K562 (cell line): ENCODE data around the gene ZBTB38. TPM values are rescaled to one million over a fixed set of nuclear protein-coding genes. Genes with fewer than 3 reads are reported as not detected.

Source experiments
- ATAC-seq: fragments of 200-7000 bp; cut with Tn5 transposase; 3 replicates; pipeline ENCODE4 v1.9.1; 2020; ENCODE audit warnings: moderate library complexity
- BruUV-seq: library from RNA; stranded (reverse); fragments of 400-500 nt; replicated peaks from 2 replicates; lab custom pipeline; 2021; lab: Mats Ljungman, UMichigan
- CTCF ChIA-PET: fragments of 300-600 bp; formaldehyde crosslinking; extraction: SDS; loops from one replicate; lab custom pipeline; 2021; ENCODE audit warnings: low intra/inter-chr PET ratio; lab: Yijun Ruan, JAX
- POLR2A ChIA-PET: fragments of 300-600, 350-650 bp; sonication (Branson Sonifier 250); formaldehyde crosslinking; extraction: SDS; loops from one replicate; lab custom pipeline; 2021; ENCODE audit warnings: antibody characterized with exemption, inconsistent platforms; lab: Yijun Ruan, JAX
- DNase-seq, 4 experiments: peaks; one replicate each; pipeline versions ENCODE4 v3.0.0 to v3.0.0-alpha.2; 2011 to 2018; ENCODE audit warnings: low spot score in 3 of 4, mixed read lengths in 3 of 4; ENCODE audit errors: extremely low read depth in 1 of 4
- FAIRE-seq: peaks from 2 replicates; lab custom pipeline; 2011; peaks lifted over from hg19 to GRCh38; lab: Jason Lieb, UNC
- H2AFZ ChIP-seq: 2 replicates; pipeline ENCODE4 v1.6.0; 2011; ENCODE audit warnings: low read depth, low read length, control low read depth, inconsistent platforms
- H3K27ac ChIP-seq: fragments of 200-600 bp; 3 replicates; pipeline ENCODE4 v1.8.0; 2011; ENCODE audit warnings: low read depth, mild to moderate bottlenecking, control low read depth, inconsistent platforms, low read length, moderate library complexity, mixed read lengths; ENCODE audit errors: extremely low read depth
- H3K27me3 ChIP-seq, 2 experiments: fragments of 300-600 bp in 1 of 2; 2 replicates in 1 of 2; 3 replicates in 1 of 2; pipeline versions ENCODE4 v1.6.0 to v1.8.0; 2011; ENCODE audit warnings: inconsistent platforms in 2 of 2, low read length in 2 of 2, mild to moderate bottlenecking in 1 of 2, mixed read lengths in 1 of 2, moderate library complexity in 1 of 2; ENCODE audit not compliant: control insufficient read depth in 2 of 2, insufficient read depth in 2 of 2
- H3K36me3 ChIP-seq: fragments of 300-600 bp; 3 replicates; pipeline ENCODE4 v1.8.0; 2011; ENCODE audit warnings: mild to moderate bottlenecking, low read length, inconsistent platforms; ENCODE audit not compliant: control insufficient read depth, insufficient read depth
- H3K4me1 ChIP-seq, 2 experiments: fragments of 200-600 bp in 1 of 2; replicated peaks in 1 of 2; 2 replicates in 1 of 2; 3 replicates in 1 of 2; pipeline versions ENCODE4 v1.5.1 to v1.8.0; 2011; ENCODE audit warnings: inconsistent platforms in 2 of 2, low read length in 2 of 2, mild to moderate bottlenecking in 1 of 2, mixed read lengths in 1 of 2, moderate library complexity in 1 of 2; ENCODE audit not compliant: control insufficient read depth in 2 of 2, insufficient read depth in 2 of 2
- H3K4me2 ChIP-seq: 2 replicates; pipeline ENCODE4 v1.6.1; 2011; ENCODE audit warnings: low read length, control low read depth, inconsistent platforms, mixed read lengths; ENCODE audit not compliant: insufficient read depth
- H3K4me3 ChIP-seq: fragments of 200-600 bp; sonication (generic), shearing (Covaris generic); 2 replicates; pipeline ENCODE4 v1.5.1; 2016; ENCODE audit warnings: control low read depth, inconsistent platforms
- H3K79me2 ChIP-seq: fragments of 200-600 bp; 3 replicates; pipeline ENCODE4 v1.8.0; 2011; ENCODE audit warnings: low read length, inconsistent platforms; ENCODE audit not compliant: control insufficient read depth, insufficient read depth
- H3K9ac ChIP-seq, 2 experiments: 2 replicates each; pipeline versions ENCODE4 v1.6.0 to v1.6.1; 2011; ENCODE audit warnings: low read depth in 2 of 2, low read length in 2 of 2, control low read depth in 1 of 2, inconsistent platforms in 1 of 2, mild to moderate bottlenecking in 1 of 2, mixed read lengths in 1 of 2; ENCODE audit not compliant: insufficient read depth in 1 of 2
- H3K9me1 ChIP-seq: one replicate; pipeline ENCODE4 v1.6.0; 2011; ENCODE audit warnings: inconsistent platforms, mild to moderate bottlenecking, low read length, moderate library complexity; ENCODE audit not compliant: control insufficient read depth, insufficient read depth
- H3K9me3 ChIP-seq: replicated peaks from 2 replicates; pipeline ENCODE4 v1.5.1; 2011; ENCODE audit warnings: low read depth, low read length, inconsistent platforms; ENCODE audit not compliant: control insufficient read depth, insufficient read depth
- H4K20me1 ChIP-seq: replicated peaks from 2 replicates; pipeline ENCODE4 v1.6.1; 2011; ENCODE audit warnings: low read length, inconsistent platforms, mixed read lengths; ENCODE audit not compliant: control insufficient read depth, insufficient read depth
- C11orf30 ChIP-seq: fragments of 450-650 bp; IDR thresholded peaks from 2 replicates; pipeline ENCODE4 v1.6.1; 2016; ENCODE audit warnings: low read depth, mild to moderate bottlenecking
- ELF4 ChIP-seq: fragments of 450-650 bp; formaldehyde crosslinking; IDR thresholded peaks from 2 replicates; pipeline ENCODE4 v1.4.0; 2022; ENCODE audit warnings: missing genetic modification characterization
- FOXA1 ChIP-seq: fragments of 450-650 bp; IDR thresholded peaks from 2 replicates; pipeline ENCODE4 v1.6.1; 2016; ENCODE audit warnings: mild to moderate bottlenecking, borderline replicate concordance
- MAFF ChIP-seq: IDR thresholded peaks from 2 replicates; pipeline ENCODE4 v1.6.1; 2012; ENCODE audit warnings: low read length, improper control_type of control experiment
- MYC ChIP-seq, 2 experiments: fragments of 250-450 bp in 1 of 2; sonication (Bioruptor Pico) in 1 of 2; IDR thresholded peaks; 2 replicates each; pipeline versions ENCODE4 v1.5.1 to v1.6.1; 2012 to 2021; ENCODE audit warnings: low read depth in 2 of 2, borderline replicate concordance in 1 of 2, improper control_type of control experiment in 1 of 2, low read length in 1 of 2, mild to moderate bottlenecking in 1 of 2, moderate library complexity in 1 of 2
- POLR2G ChIP-seq: fragments of 200-400 bp; formaldehyde crosslinking; IDR thresholded peaks from 2 replicates; pipeline ENCODE4 v1.6.1; 2017; ENCODE audit warnings: low read depth, mild to moderate bottlenecking, antibody characterized with exemption, low read length, moderate library complexity
- SNIP1 ChIP-seq: fragments of 450-650 bp; IDR thresholded peaks from 2 replicates; pipeline ENCODE4 v1.7.1; 2017; ENCODE audit warnings: low read depth, mild to moderate bottlenecking
- TEAD1 ChIP-seq, 2 experiments: fragments of 450-650 bp in 1 of 2; sonication (generic) in 1 of 2; formaldehyde crosslinking; IDR thresholded peaks; 2 replicates each; pipeline versions ENCODE4 v1.4.0 to v1.8.0; 2020 to 2022; ENCODE audit warnings: mild to moderate bottlenecking in 2 of 2, missing genetic modification reagents in 1 of 2
- ZNF316 ChIP-seq: fragments of 450-650 bp; IDR thresholded peaks from 2 replicates; pipeline ENCODE4 v1.6.1; 2016
- WGBS: fragments of 100-300 bp; shearing (Covaris generic); methylation state at CpG from one replicate; pipeline ENCODE4 v1.1.6; 2016; ENCODE audit warnings: low coverage, mixed read lengths; ENCODE audit not compliant: insufficient coverage; ENCODE audit errors: missing lambda C conversion rate; 5-methylcytosine and 5-hydroxymethylcytosine counted together
- in situ Hi-C: fragments of 300-500 bp; cut with MboI; formaldehyde crosslinking; loops from 4 replicates; pipeline ENCODE4 v1.15.0; 2018; ENCODE audit warnings: inconsistent platforms, mixed read lengths
- intact Hi-C: fragments of 100-400 bp; cut with micrococcal nuclease; formaldehyde crosslinking; loops from 2 replicates; pipeline ENCODE4 v1.14.2; 2022
- polyA plus RNA-seq, 8 experiments: library from polyadenylated mRNA; depleted of rRNA in 4 of 8; stranded (reverse) in 5 of 8; unstranded in 3 of 8; fragments of >200 nt; fragmentation: Nextera tagmentation in 2 of 8; fragmentation: Illumina TruSeq in 1 of 8; extraction: Ambion mirVana in 2 of 8; extraction: Trizol in 1 of 8; gene quantifications; 2 replicates each; pipeline versions ENCODE4 v1.2.1 to v1.2.3, GENCODE V29; 2011 to 2014; ENCODE audit warnings: inconsistent platforms in 1 of 8, missing spikeins in 1 of 8
- total RNA-seq, 7 experiments: library from RNA; depleted of rRNA in 6 of 7; stranded (reverse); fragments of >200 nt in 6 of 7; fragmentation: Illumina TruSeq in 2 of 7; extraction: Trizol in 2 of 7; gene quantifications; 2 replicates each; pipeline versions ENCODE4 v1.2.1 to v1.2.3, GENCODE V29; 2011 to 2021; ENCODE audit warnings: low replicate concordance in 1 of 7
- TF ChIP-seq, protein P1 (sequence below): fragments of 450-650 bp; IDR thresholded peaks from 2 replicates; pipeline ENCODE4 v1.6.1; 2016
- TF ChIP-seq, protein P2 (sequence below): fragments of 450-650 bp; IDR thresholded peaks from 2 replicates; pipeline ENCODE4 v1.6.1; 2016; ENCODE audit warnings: missing biosample characterization, missing genetic modification characterization

Gene ZBTB38
- total and polyA plus RNA-seq, 9 of the 15 experiments (the other 6 are each of a cell fraction or from before 2014, with no cell fraction given) = 12.1 to 39.4 (median 22.9) TPM

DNA sequence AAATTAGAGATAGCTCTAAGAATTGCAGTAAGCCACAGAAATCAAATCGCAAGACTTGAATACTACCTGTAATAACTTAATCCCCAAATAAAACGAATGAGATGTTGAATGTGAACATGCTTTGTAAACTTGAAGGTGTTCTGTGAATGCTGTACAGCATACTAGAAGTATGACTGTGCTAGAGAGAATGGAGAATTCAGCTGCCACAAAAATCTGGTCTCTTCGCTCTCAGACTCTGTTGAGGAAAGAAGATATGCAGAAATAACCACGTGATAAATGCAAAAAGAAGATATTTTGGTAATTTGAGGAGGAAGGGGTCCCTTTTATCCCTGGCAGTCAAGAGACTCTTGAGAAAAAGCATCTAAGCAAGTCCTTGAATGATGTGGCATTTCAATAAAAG, 37.3 kb downstream of the ZBTB38 start (continued):
- TF ChIP-seq, protein P1, sequence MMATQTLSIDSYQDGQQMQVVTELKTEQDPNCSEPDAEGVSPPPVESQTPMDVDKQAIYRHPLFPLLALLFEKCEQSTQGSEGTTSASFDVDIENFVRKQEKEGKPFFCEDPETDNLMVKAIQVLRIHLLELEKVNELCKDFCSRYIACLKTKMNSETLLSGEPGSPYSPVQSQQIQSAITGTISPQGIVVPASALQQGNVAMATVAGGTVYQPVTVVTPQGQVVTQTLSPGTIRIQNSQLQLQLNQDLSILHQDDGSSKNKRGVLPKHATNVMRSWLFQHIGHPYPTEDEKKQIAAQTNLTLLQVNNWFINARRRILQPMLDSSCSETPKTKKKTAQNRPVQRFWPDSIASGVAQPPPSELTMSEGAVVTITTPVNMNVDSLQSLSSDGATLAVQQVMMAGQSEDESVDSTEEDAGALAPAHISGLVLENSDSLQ = no peak
- TF ChIP-seq POLR2G (no peak), MYC (IDR thresholded peaks at IDR 0.05; ENCODE audit: low read depth, low read length) (no peak), MYC (CRISPR knock-in tag; IDR thresholded peaks at IDR 0.05; ENCODE audit: borderline replicate concordance, low read depth) (no peak), TEAD1 (CRISPR knock-in tag; IDR thresholded peaks at IDR 0.05) (no peak), SNIP1 (no peak), FOXA1 (no peak), ELF4 (CRISPR knock-in tag) (no peak)

DNA sequence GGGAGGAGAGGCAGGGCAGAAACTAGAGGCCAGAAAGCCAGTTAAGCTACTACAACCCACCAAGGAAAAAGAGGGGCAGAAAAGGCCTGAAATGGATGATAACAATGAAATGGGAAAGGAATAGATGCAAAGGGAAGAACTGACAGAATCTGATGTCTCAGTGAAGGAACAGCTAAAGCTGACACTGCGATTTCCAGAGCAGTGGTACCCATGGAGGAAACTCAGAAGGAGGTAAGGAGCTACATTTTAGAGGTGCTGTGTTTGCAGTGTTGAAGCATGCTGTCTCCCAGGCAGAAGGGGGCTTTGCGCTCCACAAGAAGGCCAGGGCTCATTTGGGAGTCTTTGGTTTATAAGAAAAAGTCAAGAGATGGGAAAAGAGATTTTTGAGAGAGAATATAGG, 38.0 kb downstream of the ZBTB38 start:
- POLR2A ChIA-PET = interaction anchor here (0.5 to 1.1 kb wide), 5 partner anchors 8 to 25 kb away, joined by 3 read pairs; no protein-coding TSS in a partner anchor
- BruUV-seq = no TSS peak
- H3K36me3 ChIP-seq = peaks cover 24% of the 10 kb centered on the region
- no peak overlapping the region for H3K27ac ChIP-seq
- H4K20me1 ChIP-seq = no peaks in the 10 kb centered on the region
- peak; percentile 78 for TF ChIP-seq ZNF316
- TF ChIP-seq MAFF = peak; percentile 21; the same call in 1 of the 2 replicates
- TF ChIP-seq C11orf30 = peak; percentile 58
- TF ChIP-seq, protein P2, sequence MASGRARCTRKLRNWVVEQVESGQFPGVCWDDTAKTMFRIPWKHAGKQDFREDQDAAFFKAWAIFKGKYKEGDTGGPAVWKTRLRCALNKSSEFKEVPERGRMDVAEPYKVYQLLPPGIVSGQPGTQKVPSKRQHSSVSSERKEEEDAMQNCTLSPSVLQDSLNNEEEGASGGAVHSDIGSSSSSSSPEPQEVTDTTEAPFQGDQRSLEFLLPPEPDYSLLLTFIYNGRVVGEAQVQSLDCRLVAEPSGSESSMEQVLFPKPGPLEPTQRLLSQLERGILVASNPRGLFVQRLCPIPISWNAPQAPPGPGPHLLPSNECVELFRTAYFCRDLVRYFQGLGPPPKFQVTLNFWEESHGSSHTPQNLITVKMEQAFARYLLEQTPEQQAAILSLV = no peak
- H2AFZ ChIP-seq = no peak overlapping the region
- intact Hi-C loops = no loop called here
- 80% methylated on average over 2 of the region's 2 CpGs for WGBS
- no peak overlapping the region for H3K4me3 ChIP-seq
- H3K9me1 ChIP-seq = no peaks in the 10 kb centered on the region
- CTCF ChIA-PET = no interaction called here
- DNase-seq (no peak), FAIRE-seq (no peak), ATAC-seq (no peak)
- H3K9ac ChIP-seq = no peak overlapping the region
- H3K79me2 ChIP-seq = no peaks in the 10 kb centered on the region
- H3K27me3 ChIP-seq = no peaks in the 10 kb centered on the region
- no peaks in the 10 kb centered on the region for H3K9me3 ChIP-seq
- no peak overlapping the region for H3K4me2 ChIP-seq
- in situ Hi-C loops = no loop called here
- peaks cover 2 to 20% of the 10 kb centered on the region in 2 experiments; a peak in 3 of 5 replicates for H3K4me1 ChIP-seq
